GM21515 (cell line): Measurements from ENCODE around the gene PILRB.
A peak's percentile ranks its signal among the peaks of the same experiment; 100 is the strongest.
"Not testable (repeated sequence)": the region's sequence is repeated elsewhere in the genome, so short reads cannot be mapped to it uniquely, and the experiment has no call there.

Experiments
- ATAC-seq: cut with Tn5 transposase; IDR thresholded peaks from one replicate; pipeline ENCODE4 v1.9.1; 2021; ENCODE audit not compliant: unreplicated experiment

Gene PILRB

GRCh38 chr7:100373870-100374598 is 16.1 kb downstream of the PILRB start:
- ATAC-seq, result peak; percentile 40

- no peak for ATAC-seq
Observed at GRCh38 chr7:100374601-100375000, 16.7 kb downstream of the PILRB start.

- ATAC-seq, result no peak
Observed at GRCh38 chr7:100376066-100376465, 18.1 kb downstream of the PILRB start.

- no peak for ATAC-seq
Observed at GRCh38 chr7:100378114-100378755, 20.3 kb downstream of the PILRB start.

- no peak for ATAC-seq
Observed at GRCh38 chr7:100380196-100380595, 22.3 kb downstream of the PILRB start.

GRCh38 chr7:100381531-100382233 is 23.8 kb downstream of the PILRB start:
- ATAC-seq, result not testable (repeated sequence)

- ATAC-seq, result not testable (repeated sequence)
Observed at GRCh38 chr7:100382234-100382853, 24.4 kb downstream of the PILRB start.

GRCh38 chr7:100384628-100385294 is 26.8 kb downstream of the PILRB start:
- ATAC-seq, result no peak

- ATAC-seq, result no peak
Observed at GRCh38 chr7:100386940-100387339, 29.0 kb downstream of the PILRB start.

GRCh38 chr7:100387695-100388094 is 29.8 kb downstream of the PILRB start:
- ATAC-seq, result no peak

- no peak for ATAC-seq
Observed at GRCh38 chr7:100389437-100390088, 31.6 kb downstream of the PILRB start.

- ATAC-seq, result no peak
Observed at GRCh38 chr7:100390286-100391009, 32.5 kb downstream of the PILRB start.

GRCh38 chr7:100393233-100393905 is 35.5 kb downstream of the PILRB start:
- ATAC-seq, result no peak

GRCh38 chr7:100394077-100394476 is 36.2 kb downstream of the PILRB start:
- no peak for ATAC-seq

GRCh38 chr7:100396421-100396982 is 38.6 kb downstream of the PILRB start:
- peak; percentile 86 for ATAC-seq

- no peak for ATAC-seq
Observed at GRCh38 chr7:100397315-100398081, 39.6 kb downstream of the PILRB start.

- no peak for ATAC-seq
Observed at GRCh38 chr7:100398239-100398638, 40.3 kb downstream of the PILRB start.

GRCh38 chr7:100400041-100400440 is 42.1 kb downstream of the PILRB start:
- ATAC-seq, result no peak
